Stimulated activated naive CD4-positive, alpha-beta T cell treated with Interleukin-2 at 50 U/mL for 16 hours (primary cell): ENCODE data around the gene PRG2.

Source experiments
- DNase-seq: peaks from one replicate; lab custom pipeline; 2025; lab: John Stamatoyannopoulos, UW

PRG2 gene, protein sequence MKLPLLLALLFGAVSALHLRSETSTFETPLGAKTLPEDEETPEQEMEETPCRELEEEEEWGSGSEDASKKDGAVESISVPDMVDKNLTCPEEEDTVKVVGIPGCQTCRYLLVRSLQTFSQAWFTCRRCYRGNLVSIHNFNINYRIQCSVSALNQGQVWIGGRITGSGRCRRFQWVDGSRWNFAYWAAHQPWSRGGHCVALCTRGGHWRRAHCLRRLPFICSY

DNA sequence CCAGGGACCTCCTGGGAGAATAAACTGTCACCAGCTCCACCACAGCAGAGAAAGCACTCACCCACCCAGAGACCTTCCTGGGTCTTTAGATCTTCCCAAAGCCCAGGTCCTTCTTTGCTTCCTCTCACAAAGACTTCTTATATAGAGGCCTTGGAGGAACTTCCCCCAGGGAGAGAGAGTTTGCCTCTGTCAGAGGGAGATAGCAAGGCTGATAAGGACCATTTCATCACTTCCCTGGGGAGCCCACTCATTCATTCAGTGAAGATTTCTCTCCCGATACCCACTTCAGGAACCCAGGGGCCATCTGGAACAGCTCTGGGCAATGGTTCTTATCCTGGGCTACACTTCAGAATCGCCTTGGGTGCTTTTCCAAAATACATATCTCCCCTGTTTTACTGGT lies at the start of gene PRG2:
Gene PRG2 (minus strand): TSS at position 116 of the 400 bp plus-strand sequence. CDS start 706 bp downstream, outside the sequence.
- DNase-seq, result no peak

DNA sequence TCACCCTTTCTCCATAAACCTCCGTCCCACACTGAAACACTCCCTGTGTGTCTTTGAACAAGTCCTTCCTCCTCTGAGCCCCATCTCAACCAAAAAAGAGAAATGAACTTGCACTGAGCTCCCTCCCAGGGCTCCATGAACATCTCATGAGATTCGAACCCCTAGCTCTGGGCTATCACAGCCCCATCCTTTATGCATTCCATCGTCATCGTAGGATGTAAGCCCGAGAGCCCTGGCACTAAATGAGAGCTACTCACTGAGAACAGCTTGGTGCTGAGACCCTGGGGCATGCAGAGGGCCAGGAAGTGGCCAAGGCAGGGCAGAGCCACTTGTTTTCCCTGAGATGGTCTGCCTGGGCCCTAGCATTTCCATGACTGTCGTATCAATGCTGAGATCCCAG lies 49.3 kb upstream of the PRG2 start:
- DNase-seq, result no peak

DNA sequence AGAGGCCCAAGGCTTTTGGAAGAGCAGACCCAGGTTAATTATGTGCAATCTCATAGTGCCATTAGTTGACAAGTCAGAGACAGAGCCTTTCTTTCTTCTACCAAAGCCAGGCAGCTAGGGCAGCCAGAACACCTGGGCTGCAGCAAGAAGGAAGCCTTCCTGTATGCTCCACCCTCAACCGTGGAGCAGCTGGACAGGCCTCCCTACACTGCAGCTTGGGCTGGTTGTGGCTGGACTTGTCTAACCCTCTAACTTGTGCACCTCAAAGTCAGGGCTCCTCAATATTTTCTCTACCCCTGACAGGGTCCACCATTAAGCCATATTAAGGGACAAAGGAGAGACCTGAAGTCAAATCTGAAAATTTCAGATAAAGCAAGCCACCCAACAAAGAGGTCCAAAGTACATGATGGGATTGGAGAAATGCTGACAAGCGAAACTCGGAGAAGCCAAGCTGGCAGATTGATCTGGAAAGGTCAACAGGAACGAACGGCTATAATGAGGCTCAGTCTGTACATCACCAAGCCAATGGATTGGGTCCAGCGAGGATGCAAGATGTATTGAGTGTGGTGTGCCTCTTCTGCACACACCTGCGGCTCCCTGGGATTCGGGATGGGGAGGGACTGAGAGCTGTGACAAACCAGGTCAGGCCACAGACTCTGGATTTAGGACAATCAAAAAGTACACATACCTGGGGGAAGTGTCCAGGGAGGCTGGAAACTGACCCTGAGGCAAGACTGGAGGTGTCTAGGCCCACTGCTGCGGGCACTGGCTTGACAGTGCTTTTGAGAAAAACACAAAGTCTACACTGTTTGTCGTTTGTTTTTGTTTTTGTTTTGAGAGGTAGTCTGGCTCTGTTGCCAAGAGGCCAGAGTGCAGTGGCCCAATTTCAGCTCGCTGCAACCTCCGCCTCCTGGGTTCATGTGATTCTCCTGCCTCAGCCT lies 48.2 kb upstream of the PRG2 start:
- no peak for DNase-seq

DNA sequence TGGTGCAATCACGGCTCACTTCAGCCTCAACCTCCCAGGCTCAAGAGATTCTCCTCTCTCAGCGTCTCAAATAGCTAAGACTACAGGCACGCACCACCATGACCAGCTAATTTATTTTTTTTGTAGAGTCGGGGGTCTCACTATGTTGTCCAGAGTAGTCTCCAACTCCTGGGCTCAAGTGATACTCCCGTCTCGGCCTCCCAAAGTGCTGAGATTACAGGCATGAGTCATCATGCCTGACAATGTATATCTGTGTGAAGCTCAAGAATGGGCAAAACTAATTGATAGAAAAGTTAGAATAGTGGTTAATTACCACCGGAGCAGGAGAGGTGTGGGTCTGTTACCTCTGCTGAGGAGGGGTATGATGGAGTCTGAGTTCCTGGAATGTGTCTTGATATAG lies 45.6 kb upstream of the PRG2 start:
- DNase-seq, result no peak

DNA sequence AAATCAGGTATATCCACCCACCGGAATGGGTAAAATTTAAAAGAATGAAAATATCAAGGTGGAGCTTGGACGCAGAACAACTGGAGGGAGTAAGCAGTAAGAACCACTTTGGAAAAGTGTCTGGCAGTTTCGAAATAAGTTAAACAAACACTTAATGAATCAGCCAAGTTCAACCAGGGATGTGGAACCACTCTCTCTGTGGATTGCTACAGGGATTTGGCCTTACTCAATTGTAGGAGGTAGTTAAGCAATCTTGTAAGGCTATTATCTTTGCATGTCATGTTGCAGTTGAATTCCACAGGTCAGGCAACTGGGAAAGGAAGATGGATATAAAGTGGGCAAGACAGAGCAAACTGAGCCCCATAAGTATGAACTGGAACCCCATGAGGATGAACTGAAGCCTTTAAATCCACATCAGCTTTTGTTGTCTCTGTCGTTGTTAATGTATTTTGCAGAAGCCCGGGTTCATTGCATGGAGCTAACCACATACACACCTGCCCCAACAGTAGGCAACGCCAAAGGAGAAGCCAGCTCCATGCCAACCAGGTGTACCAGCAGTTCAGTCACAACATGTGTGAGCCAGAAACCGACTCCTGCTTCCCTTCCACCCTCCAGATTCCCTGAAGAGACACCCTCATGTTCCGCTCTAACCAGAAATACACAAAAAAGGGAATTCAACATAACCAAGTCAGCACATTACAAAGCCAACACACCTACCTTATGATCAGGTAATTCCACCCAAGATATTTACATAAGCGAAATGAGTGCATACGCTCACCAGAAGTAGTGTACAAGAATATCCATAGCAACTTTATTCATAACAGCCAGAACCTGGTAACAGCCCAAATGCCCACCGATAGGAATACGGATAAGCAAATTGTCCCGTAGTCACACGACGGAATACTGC lies 44.4 kb upstream of the PRG2 start:
- no peak for DNase-seq

DNA sequence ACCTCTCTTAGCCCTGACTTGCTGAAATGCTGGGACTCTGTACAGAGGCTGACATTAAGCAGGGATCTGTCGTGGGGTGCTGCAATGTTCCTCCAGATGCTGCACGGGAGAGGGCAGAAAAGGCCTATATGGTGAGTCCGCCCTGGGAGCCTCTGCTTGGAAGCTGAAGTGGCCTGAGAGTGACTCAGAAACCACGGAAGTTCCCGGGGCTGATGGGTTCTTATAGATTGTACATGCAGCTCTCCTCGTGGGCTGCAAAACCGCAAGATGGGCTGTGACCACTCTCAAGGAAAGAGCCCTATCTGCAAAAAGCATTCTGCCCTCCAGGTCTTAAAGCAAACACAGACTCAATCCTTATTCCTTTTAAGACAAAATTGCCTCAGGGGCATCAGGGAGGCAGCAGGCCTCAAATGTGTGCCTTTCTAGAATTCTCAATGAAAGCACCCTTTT lies 42.3 kb upstream of the PRG2 start:
- DNase-seq, result no peak

DNA sequence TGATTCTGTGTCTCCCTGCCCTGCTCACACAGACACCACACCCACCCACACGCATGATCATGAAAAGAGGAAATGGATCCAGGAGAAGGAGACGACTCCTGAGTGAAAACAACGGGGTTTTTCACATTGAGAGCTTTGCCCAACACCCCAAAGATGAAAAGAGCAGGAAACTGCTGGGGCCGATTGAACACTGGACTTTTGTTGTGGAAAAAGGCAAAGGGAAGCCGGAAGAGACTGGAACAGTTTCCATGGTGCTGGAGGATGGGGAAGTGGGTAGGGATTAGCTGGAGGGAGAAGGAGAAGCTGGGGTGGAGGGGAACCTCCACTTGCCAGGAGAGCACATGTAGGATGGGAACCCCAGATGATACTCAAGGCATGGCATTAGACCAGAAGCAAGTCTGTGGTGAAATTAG lies 41.7 kb upstream of the PRG2 start:
- DNase-seq, result no peak

DNA sequence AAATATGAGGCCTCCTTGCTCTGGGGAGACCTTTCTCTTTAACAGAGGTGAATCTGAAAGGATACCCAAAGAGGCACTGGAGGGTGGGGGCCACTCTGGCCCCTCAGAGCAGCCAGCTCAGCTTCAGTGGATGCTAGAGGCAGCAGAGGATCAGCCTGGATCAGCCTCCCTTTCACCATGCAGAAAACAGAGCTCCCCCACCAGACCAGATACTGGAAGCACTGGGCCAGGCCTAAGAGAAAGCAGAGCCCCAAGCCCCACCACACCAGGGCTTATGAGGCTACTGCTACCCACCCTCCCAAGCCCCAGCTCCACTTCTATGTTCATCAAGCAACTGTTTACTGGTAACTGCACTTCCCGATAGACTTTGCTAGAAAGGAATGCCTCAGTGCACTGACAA lies 40.5 kb upstream of the PRG2 start:
- DNase-seq, result no peak

DNA sequence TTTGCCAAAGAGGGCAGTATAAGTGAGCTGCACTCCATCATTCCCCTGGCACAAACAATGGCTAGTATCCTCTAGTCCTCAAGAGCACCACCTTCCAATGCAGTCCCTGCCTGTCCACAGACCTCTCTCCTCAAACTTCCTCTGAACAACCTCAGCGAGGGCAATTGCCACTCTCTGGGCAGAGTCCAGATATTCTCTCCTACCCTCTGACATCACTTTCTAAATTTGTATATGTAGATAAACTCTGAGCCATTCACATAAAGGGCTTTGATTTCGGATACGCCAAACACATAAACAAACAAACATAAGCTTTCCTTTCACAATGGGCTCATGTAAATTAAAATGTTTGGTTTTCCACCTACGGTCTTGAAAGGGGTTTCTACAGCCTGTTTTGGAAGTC lies 39.5 kb upstream of the PRG2 start:
- DNase-seq, result no peak

DNA sequence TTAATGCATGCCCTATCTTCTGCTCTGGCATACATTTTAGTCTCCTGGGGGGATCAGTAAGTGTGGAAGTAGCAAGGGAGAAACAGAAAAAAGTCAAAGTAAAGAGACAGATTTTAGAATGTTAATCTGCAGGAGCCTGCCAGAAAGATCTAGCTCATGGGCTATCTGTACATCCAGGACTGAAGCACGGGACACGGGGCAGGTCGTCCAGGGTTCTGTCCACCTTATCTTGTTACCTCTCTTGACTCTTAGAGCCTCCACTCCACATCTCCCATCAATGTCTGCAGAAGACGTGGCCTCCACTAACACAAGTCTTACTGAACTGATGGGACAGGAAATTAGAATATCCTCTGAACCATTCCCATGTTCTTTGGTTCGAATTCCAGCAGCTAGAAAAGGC lies 38.2 kb upstream of the PRG2 start:
- no peak for DNase-seq

DNA sequence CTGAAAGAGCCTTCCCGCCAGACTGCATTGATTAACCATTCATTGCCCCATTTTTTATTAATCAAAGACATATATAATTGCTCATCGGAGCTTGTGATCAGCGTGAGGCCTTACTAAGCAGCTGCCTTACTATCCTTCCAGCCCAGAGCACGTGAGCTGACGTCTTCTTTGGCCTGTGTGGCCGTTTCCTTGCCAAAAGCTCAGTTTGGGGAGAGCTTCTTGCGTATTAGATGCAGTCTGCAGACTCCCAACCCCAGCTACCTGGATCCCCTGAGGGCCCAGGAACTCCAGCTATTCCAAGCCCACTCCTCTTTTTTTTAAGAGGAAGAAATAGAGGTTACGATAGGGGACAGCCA lies 37.3 kb upstream of the PRG2 start:
- no peak for DNase-seq

DNA sequence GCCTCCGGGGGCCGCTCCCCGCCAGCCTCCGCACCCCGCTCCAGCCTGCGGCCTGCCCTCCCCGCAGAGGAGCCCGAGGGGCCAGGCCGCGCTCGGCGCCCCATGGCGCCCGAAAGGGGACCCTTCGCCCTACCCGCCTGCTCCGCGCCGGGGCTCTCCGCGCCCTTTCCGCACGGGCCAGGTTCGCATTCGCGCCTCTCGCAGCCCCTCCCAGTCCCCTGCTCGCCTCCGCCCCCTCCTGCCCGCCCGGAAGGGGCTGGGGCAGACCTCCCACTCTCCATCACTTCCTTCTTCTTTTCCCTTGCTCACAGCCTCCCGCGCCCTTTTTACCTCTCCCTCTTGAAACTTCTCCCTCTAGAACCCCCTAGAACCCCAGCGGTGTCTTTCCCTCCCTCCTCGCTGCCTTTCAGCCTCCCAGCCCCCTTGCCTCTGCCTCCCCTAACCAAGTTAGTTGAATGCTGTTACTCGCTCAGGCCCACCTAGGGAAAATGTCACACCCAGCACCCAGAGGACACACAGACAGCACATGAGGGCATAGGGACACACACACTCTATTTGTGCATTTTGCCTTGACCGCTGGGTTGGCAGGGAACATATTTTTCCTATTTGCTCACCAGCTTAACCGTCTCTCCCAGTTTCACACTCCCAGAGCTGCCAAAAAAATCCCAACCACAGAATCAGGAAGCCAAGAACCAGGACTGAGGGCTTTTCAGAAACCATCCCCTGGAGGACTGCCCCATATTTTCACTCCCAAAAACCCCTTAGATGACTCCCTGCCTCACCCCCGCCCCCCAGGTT lies 36.7 kb upstream of the PRG2 start, which contains the start of gene SLC43A3:
Gene SLC43A3 (minus strand): TSS at position 193 of the 798 bp plus-strand sequence. CDS start 949 bp downstream, outside the sequence.
- peak; percentile 77 for DNase-seq

DNA sequence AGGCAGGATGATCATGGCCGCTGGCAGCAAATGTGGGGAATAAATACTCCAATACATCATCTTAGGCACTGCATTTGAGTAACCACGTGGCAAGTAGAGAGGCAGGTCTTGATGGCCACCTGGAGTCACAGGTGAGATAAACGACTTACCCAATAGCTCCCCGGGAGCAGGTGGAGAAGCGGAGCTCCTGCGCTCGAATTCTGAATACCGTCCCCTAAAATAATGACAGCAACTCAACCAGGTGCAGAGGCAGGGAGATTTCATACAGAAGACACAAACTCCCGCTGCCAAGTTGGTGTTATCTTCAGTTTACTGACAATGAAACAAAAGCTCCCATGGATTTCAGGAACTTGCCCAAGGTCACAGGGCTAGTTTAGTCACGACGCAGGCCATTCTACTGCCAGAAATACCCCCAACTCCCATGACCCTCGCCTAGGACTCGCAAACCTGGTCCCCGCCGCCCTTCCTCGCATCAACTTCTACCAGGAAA lies 36.0 kb upstream of the PRG2 start:
- peak; percentile 2 for DNase-seq

DNA sequence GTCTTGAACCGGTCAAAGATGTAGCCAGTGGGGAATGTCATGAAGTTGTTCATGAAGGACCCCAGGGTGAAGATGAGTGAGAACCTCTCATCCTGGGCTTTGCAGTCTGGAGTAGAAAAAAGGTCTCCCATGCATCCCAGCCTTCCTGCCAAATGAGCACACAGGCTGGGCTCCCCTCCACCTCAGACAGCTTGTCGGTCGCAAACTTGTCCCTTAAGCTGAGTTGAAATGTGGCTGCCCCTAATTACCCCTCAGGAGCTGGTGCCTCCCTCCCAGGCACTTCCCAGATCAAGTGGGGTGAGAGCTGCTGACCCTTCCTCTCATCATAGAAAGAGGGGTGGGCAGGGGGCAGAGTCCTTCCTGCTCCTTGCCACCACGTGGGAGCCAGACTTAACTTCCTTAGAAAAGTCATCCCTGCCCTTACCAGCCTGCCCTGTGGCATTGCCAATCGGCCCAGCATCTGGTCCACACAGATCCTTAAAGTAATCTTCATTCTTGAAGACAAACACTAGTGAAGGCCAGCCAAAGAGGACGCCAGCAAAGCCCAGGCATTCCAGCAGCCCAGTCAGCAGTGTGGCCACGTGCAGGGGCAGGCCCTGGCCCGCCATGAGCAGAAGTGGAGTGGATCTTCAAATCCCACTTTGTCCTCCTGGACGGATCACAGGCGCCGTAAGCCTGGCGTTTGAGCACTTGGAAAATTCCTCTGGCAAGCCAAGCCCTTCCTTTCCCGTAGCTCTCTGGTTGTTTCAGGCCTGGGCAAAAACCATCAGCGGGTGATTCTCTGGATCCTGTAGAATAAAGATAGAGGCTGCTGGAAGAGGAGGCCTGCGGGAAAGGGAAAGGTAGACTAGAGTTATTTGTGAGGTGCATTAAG lies 35.4 kb upstream of the PRG2 start:
- DNase-seq, result no peak

DNA sequence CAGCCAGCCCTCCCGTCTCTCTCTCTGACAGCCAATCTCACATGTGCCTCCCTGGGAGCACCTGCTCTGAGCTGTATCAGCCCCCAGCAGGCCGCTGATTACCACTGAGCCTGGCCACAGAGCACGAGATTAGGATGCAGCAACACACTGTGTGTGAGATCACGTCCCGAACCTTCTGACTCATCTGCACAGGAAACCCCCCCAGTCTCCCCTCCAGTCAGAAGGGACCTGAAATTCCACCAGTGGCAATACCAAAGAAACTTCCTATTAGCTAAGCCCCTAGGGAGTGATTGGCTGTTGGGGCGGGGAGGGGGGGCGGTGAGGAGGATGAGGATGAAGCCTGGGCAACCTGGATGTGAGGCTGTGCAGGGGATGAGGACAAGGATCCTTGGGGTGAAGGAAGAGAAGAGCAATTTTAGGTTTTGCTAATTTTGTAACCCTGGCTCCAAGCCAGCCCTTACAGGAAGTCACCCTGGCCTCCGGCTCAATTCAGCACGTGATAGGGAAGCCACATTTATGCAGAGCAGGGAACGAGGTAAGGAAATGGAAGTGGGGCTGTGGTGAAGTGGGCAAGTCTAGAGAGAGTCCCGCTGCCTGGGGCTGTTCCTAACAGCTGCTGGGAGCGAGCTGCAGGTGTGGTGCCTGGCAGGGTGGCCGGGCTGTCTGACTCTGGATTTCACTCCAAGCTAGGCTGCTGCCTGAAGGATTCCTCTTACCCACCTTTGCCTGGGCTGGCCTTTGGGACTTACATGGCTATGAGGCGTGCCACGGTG lies 34.5 kb upstream of the PRG2 start:
- DNase-seq, result peak; percentile 91

DNA sequence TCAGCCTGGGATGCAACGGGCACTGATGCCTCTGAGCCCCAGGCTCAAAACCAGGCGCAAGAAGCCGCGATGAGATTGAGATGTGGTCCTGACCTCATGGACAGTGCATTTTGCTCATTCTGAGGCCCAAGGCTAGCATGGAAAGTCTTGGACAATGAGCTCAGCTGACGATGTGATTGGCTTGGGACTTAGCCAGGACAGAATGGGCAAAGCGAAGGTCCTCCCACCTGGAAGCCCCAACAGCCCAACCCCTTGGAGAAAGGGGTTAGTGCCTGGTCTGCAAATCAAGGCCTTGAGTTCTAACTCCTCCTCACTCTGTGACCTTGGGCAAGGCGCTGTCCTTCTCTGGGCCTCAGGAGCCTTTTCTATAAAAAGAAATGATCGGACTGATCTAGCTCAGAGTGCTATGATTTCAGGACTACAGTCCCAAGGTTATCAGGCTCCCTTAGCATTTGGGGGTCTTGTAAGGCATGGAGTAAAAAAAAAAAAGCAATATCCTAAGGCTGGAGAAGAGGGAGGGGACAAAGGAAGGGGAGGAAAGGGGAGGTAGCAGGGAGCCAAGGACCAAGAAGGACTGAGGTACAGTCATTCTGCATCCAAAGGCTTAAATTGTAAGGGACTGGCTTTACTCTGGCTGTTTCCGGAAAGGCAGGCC lies 33.8 kb upstream of the PRG2 start:
- DNase-seq, result no peak

DNA sequence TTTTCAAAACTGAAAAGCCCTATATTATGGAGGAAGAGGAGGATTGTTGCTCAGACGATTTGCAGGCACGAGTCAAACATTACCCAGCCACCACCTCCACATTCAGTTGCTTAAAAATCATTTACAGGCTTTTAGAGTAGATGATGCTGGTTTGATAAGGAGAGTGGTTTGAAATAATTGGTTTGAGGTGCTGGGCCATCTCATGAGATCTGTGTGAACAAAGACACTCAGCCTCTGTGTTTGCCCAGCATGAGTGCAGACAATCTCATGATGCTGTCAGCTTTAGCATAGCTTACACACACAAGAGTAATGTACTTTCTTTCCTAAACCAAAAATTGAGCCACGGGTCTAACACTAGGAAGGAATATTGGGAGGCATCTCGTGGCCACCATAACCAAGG lies 32.2 kb upstream of the PRG2 start:
- no peak for DNase-seq

DNA sequence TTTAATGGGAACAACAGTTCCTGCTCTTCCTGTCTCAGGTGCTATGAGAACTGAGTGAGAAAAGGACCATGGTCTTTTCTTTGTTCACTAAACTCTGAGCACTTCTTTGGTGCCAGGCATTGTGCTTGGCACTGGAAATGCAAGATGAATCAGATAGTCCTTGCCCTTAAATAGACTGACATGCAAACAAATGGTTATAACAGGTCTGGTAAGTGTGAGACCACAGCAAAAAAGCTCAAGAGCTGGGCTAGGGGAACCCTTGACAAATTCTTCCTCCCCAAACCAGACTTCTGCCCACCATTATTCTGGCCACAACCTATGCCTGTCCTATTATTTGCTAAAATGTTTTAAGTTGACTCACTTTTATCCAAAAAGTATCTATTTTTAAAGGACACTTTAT lies 31.4 kb upstream of the PRG2 start:
- DNase-seq, result no peak

DNA sequence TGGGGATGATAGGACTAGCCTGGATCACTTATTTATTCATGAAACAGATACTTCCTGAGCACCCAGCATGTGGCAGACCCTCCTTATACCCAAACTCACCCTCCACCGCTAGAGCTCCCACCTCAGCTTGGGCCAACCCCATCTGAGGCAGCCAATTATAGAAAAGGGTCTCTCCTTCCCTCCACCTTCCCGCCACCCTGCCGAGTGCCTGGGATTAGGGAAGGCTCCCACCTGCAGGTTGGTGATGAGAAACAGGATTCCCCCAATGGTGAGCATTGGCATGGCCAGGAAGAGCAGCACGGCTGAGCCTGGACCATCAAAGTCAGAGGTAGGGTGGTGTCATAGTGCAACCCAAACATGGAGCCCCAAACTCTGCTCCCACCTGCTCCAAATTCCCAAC lies 30.6 kb upstream of the PRG2 start:
- no peak for DNase-seq
